HepG2 (cell line): ENCODE results near the gene GPR31. TPM values are rescaled to one million over a fixed set of nuclear protein-coding genes. Genes with fewer than 3 reads are reported as not detected.

Experiments used
- HNRNPLL ChIP-seq: fragments of 200-400 bp; formaldehyde crosslinking; IDR thresholded peaks from 2 replicates; pipeline ENCODE4 v1.6.1; 2017; ENCODE audit warnings: mild to moderate bottlenecking, low read depth, low read length; ENCODE audit not compliant: poor library complexity, severe bottlenecking
- JUN ChIP-seq: sonication (generic); formaldehyde crosslinking; IDR thresholded peaks from 2 replicates; pipeline ENCODE4 v1.4.0; 2020; ENCODE audit warnings: mild to moderate bottlenecking, missing genetic modification reagents
- MBNL3 ChIP-seq: fragments of 250-450 bp; sonication (Bioruptor Pico); conservative IDR thresholded peaks from 2 replicates; pipeline ENCODE4 v1.8.0; 2022; ENCODE audit warnings: mild to moderate bottlenecking, inconsistent platforms
- NFE2 ChIP-seq: sonication (generic); formaldehyde crosslinking; IDR thresholded peaks from 2 replicates; pipeline ENCODE4 v1.4.0; 2020; ENCODE audit warnings: missing genetic modification reagents
- NR2C2 ChIP-seq: sonication (generic); formaldehyde crosslinking; IDR thresholded peaks from 2 replicates; pipeline ENCODE4 v1.4.0; 2020; ENCODE audit warnings: missing genetic modification reagents, mild to moderate bottlenecking, moderate library complexity, borderline replicate concordance
- PREB ChIP-seq: sonication (generic); formaldehyde crosslinking; IDR thresholded peaks from 2 replicates; pipeline ENCODE4 v1.4.0; 2020; ENCODE audit warnings: missing genetic modification reagents
- SMC3 ChIP-seq: IDR thresholded peaks from 2 replicates; pipeline ENCODE4 v1.6.1; 2011; ENCODE audit warnings: low read length, improper control_type of control experiment
- SYNCRIP ChIP-seq: fragments of 200-400 bp; formaldehyde crosslinking; IDR thresholded peaks from 2 replicates; pipeline ENCODE4 v1.6.1; 2018; ENCODE audit warnings: mild to moderate bottlenecking, low read depth, low read length; ENCODE audit not compliant: insufficient read depth
- THYN1 ChIP-seq: sonication (generic); formaldehyde crosslinking; IDR thresholded peaks from 2 replicates; pipeline ENCODE4 v1.8.1; 2023; ENCODE audit warnings: low read depth, mild to moderate bottlenecking, moderate library complexity, missing genetic modification reagents, borderline replicate concordance
- ZNF12 ChIP-seq: sonication (generic); formaldehyde crosslinking; IDR thresholded peaks from 2 replicates; pipeline ENCODE4 v1.5.0; 2020; ENCODE audit warnings: missing genetic modification reagents
- ZNF124 ChIP-seq: sonication (generic); formaldehyde crosslinking; IDR thresholded peaks from 2 replicates; pipeline ENCODE4 v1.4.0; 2020; ENCODE audit warnings: missing genetic modification reagents
- ZNF510 ChIP-seq: sonication (generic); formaldehyde crosslinking; IDR thresholded peaks from 2 replicates; pipeline ENCODE4 v1.4.0; 2020; ENCODE audit warnings: low read depth, mild to moderate bottlenecking, missing genetic modification reagents
- ZNF567 ChIP-seq: sonication (generic); formaldehyde crosslinking; IDR thresholded peaks from 2 replicates; pipeline ENCODE4 v1.8.1; 2023; ENCODE audit warnings: mild to moderate bottlenecking, missing genetic modification reagents, borderline replicate concordance
- polyA plus RNA-seq, 8 experiments: library from polyadenylated mRNA; depleted of rRNA in 3 of 8; stranded (reverse) in 7 of 8; unstranded in 1 of 8; fragments of >200 nt; fragmentation: Illumina TruSeq in 4 of 8; extraction: Trizol in 4 of 8; gene quantifications; 2 replicates each; pipeline versions ENCODE4 v1.2.1 to v1.2.3, GENCODE V29; 2011 to 2016; ENCODE audit warnings: low read depth in 4 of 8, missing spikeins in 1 of 8, mixed read lengths in 1 of 8; ENCODE audit not compliant: insufficient read depth in 1 of 8
- total RNA-seq, 5 experiments: library from RNA; depleted of rRNA; stranded (reverse); fragments of >200 nt; fragmentation: Illumina TruSeq; extraction: Trizol; gene quantifications; 2 replicates each; pipeline ENCODE4 v1.2.3, GENCODE V29; 2016; ENCODE audit warnings: low read depth in 1 of 5
- TF ChIP-seq, protein P1 (sequence below): IDR thresholded peaks from 2 replicates; pipeline ENCODE4 v1.6.1; 2016
- TF ChIP-seq, protein P2 (sequence below), 2 experiments: sonication (generic) in 1 of 2; formaldehyde crosslinking in 1 of 2; IDR thresholded peaks; 2 replicates each; pipeline versions ENCODE4 v1.5.1 to v1.6.1; 2011 to 2020; ENCODE audit warnings: borderline replicate concordance in 1 of 2, low read depth in 1 of 2, low read length in 1 of 2, mild to moderate bottlenecking in 1 of 2, missing genetic modification reagents in 1 of 2, moderate library complexity in 1 of 2
- TF ChIP-seq, protein P3 (sequence below): sonication (generic); formaldehyde crosslinking; IDR thresholded peaks from 2 replicates; pipeline ENCODE4 v1.4.0; 2020; ENCODE audit warnings: mild to moderate bottlenecking, missing genetic modification reagents, borderline replicate concordance

GPR31 gene
- total and polyA plus RNA-seq, 2 of the 13 experiments (the other 11 are each of a cell fraction or from before 2014, with no cell fraction given): not detected

DNA sequence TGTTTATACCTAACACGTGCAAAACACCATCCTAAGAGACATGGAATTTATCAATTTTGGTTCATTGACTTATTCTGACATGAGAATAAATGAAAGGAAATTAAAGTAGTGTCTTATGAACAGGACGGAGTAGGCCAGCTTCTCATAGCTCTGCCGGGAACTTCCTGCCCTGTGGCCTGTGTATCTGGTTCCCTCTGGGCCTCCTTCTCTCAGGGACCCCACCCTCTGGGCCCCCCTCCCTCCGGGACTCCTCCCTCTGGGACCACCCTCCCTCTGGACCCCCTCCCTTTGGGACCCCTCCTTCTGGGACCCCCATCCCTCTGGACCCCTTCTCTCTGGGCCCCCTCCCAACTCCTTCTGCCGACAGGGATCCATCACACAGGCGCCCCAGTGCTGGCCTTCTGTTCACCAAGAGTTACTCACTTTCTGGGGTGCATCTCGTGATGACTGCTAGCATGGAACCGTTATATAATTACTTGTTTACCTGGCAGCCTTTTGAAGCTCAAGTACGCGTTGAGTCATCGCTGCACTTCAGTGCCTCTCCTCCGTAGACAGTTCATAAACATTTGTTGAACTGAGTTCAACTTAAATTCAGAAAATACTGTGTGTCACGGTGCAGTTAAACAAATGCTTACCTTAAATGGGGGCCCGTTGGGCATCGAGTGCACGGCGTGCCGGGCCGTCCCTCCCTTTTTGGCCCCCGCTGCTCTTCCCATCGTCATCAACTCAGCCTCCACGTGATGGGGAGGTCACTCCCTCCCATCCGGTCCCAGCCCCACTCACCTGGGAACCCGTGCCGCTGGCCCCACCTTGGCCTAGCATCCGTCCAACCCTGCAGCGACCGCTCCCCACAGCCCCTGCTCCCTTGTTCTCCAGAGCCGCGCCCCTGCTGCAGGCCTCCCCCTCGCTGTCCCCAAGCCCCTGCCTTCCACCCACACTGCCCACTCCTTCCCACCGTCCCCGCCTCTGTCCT lies 26.8 kb downstream of the GPR31 start (continued):
- TF ChIP-seq, protein P1, sequence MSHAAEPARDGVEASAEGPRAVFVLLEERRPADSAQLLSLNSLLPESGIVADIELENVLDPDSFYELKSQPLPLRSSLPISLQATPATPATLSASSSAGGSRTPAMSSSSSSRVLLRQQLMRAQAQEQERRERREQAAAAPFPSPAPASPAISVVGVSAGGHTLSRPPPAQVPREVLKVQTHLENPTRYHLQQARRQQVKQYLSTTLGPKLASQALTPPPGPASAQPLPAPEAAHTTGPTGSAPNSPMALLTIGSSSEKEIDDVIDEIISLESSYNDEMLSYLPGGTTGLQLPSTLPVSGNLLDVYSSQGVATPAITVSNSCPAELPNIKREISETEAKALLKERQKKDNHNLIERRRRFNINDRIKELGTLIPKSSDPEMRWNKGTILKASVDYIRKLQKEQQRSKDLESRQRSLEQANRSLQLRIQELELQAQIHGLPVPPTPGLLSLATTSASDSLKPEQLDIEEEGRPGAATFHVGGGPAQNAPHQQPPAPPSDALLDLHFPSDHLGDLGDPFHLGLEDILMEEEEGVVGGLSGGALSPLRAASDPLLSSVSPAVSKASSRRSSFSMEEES: peak; percentile 94
- TF ChIP-seq SMC3 (no peak; the same call in 1 of the 2 replicates), ZNF12 (CRISPR knock-in tag) (no peak), PREB (CRISPR knock-in tag) (no peak), SYNCRIP (no peak), NFE2 (no peak), ZNF567 (CRISPR knock-in tag) (no peak), ZNF510 (CRISPR knock-in tag) (no peak), NR2C2 (CRISPR knock-in tag) (no peak), JUN (CRISPR knock-in tag) (peak; percentile 80; the same call in 1 of the 2 replicates), THYN1 (CRISPR knock-in tag) (no peak), ZNF124 (CRISPR knock-in tag) (peak; percentile 77), MBNL3 (CRISPR knock-in tag) (no peak), HNRNPLL (peak; percentile 49)
- TF ChIP-seq, protein P2, sequence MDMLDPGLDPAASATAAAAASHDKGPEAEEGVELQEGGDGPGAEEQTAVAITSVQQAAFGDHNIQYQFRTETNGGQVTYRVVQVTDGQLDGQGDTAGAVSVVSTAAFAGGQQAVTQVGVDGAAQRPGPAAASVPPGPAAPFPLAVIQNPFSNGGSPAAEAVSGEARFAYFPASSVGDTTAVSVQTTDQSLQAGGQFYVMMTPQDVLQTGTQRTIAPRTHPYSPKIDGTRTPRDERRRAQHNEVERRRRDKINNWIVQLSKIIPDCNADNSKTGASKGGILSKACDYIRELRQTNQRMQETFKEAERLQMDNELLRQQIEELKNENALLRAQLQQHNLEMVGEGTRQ (IDR thresholded peaks at IDR 0.05; ENCODE audit: low read depth, low read length): peak; percentile 66
- TF ChIP-seq, protein P2 (CRISPR knock-in tag; IDR thresholded peaks at IDR 0.05; ENCODE audit: borderline replicate concordance): peak; percentile 86
- TF ChIP-seq, protein P3, sequence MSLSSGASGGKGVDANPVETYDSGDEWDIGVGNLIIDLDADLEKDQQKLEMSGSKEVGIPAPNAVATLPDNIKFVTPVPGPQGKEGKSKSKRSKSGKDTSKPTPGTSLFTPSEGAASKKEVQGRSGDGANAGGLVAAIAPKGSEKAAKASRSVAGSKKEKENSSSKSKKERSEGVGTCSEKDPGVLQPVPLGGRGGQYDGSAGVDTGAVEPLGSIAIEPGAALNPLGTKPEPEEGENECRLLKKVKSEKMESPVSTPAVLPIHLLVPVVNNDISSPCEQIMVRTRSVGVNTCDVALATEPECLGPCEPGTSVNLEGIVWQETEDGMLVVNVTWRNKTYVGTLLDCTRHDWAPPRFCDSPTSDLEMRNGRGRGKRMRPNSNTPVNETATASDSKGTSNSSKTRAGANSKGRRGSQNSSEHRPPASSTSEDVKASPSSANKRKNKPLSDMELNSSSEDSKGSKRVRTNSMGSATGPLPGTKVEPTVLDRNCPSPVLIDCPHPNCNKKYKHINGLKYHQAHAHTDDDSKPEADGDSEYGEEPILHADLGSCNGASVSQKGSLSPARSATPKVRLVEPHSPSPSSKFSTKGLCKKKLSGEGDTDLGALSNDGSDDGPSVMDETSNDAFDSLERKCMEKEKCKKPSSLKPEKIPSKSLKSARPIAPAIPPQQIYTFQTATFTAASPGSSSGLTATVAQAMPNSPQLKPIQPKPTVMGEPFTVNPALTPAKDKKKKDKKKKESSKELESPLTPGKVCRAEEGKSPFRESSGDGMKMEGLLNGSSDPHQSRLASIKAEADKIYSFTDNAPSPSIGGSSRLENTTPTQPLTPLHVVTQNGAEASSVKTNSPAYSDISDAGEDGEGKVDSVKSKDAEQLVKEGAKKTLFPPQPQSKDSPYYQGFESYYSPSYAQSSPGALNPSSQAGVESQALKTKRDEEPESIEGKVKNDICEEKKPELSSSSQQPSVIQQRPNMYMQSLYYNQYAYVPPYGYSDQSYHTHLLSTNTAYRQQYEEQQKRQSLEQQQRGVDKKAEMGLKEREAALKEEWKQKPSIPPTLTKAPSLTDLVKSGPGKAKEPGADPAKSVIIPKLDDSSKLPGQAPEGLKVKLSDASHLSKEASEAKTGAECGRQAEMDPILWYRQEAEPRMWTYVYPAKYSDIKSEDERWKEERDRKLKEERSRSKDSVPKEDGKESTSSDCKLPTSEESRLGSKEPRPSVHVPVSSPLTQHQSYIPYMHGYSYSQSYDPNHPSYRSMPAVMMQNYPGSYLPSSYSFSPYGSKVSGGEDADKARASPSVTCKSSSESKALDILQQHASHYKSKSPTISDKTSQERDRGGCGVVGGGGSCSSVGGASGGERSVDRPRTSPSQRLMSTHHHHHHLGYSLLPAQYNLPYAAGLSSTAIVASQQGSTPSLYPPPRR: no peak
